GM18498 (cell line): Measurements from ENCODE around the gene STK32B.
"Not testable (repeated sequence)": the region's sequence is repeated elsewhere in the genome, so short reads cannot be mapped to it uniquely, and the experiment has no call there.

Source experiments
- ATAC-seq: cut with Tn5 transposase; IDR thresholded peaks from one replicate; pipeline ENCODE4 v1.9.1; 2021; ENCODE audit warnings: mild to moderate bottlenecking, moderate library complexity; ENCODE audit not compliant: unreplicated experiment

The STK32B gene

DNA sequence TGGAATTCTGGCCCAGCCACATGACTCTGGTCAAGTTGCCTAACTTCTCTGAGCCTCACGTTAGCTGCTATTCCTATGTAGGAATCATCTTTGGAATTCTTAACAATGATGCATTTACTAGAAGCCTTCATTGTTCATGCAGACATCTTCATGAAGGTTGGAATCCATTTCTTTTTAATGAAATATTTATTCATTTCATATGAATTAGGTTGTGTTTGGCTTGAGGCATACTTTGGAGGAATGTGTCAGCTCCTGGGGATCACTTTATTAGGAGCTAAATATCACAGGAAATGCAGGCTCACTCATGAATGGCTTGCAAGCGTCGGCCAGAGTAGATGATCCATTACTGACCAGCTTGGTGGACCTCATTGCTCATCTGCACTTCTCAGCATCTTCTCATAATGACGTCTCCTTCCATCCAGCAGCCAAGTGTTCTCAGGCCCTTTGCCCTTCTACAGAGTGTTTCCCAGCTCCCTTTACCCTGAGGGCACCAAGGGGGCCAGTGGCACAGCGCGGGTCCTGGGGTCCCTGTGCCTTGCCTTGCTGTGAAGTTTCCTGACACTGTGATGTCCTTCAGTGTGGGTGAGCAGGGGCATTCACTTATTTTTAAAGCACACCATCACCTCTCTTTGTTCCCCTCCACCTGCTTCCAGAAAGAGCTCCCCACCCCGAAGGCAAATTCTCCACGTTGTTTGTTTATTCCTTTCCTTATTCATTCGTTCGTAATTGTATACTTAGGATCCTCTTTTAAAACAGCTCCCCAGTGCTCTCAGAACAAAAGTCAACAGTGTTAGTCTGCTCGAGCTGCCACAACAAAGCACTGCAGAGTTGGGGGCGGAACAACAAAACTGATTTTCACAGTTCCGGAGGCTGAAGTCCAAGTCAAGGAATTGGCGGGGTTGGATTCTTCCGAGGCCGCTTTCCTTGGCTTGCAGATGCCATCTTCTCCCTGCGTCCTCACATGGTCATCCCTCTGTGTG is 106.8 kb downstream of the STK32B start:
- no peak for ATAC-seq

DNA sequence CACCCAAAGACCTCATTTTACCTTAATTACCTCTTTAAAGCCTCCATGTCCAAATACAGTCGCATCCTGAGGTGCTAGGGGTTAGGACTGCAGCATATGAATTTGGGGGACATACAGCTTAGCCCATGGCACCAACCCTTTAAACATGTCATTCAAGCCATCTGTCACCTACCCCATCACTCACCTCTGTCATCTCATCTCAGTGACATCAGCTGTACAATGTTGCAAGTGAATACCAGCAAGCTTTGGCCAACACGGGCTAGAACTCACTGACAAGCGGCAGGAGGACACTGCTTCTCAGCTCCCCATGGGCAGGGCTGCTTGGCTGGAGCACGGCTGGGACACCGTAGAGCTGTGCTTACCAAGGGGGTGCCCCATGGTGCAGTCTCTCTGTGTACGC is 107.5 kb downstream of the STK32B start:
- ATAC-seq = no peak

DNA sequence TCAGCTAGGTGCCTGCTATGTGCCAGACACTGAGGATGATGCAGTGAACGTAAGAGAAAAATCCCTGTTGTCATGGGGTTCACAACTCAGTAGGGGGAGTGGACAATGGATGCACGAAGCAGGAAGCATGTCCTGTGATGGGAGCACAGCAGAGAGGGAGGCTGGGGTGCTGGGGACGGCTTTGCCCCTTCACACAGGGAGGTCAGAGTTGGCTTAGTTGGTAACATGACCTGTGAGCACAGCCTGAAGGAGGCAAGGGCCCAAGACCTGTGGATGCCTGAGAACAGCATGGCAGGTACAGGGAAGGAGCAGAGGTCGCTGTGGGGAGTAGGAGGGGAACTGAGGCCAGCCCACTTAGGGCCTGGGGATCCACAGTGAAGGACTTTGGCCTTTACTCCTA is 109.4 kb downstream of the STK32B start:
- no peak for ATAC-seq

DNA sequence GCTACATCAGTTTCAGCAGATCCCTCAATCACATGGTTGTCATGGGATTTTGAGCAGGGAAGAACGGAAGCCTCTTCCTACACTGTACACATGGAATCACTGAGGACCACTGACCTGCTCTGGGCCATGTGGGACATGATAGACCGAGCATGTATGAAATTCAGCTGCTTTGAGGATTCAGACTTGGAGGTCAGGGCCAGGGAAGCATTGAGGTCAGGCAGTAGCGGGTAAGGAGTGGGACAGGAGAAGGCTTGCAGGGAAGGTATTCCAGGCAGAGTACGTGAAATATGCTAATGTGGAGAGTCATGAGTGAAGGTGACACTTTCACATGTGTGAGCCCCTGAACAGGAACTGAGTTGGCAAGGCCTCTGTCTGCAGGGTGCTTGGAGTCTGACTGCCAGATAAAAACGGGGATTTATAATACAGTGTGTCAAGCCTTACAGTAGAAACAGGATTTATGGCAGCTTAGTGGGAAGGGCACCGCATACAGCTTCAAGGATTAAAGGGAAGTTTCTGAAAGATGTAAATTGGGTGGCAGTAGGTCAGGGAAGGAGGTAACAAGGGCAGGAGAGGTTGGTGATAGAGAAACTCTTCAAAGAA is 111.7 kb downstream of the STK32B start:
- no peak for ATAC-seq

DNA sequence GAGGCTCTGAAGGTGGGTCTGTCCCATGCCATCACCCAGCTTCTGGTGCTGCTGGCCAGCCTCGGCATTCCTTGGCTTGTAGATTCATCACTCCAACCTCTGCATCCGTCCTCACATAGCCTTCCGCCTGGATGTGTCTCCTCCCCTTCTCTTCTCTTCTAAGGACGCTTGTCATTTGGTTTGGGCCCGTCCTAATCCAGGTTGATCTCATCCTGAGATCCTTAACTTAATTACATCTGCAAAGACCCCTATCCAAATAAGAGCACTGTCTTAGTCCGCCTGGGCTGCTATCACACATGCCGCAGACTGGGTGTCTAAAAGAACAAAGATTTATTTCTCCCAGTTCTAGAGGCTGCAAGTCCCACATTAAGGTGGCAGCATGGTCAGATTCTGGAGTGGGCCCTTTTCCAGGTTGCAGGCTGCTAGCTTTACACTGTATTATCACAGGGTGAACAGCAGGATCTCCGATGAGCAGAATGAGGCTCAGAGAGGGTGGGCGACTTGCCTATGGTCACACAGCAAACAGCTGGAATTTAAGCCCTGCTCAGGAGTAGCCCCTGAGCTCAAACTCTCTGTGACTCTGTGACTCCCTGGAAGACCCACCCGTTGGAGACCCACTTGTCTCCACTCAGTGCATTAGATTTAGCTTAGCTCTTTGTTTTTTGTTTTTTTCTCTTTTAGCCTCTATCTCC is 113.1 kb downstream of the STK32B start:
- no peak for ATAC-seq

DNA sequence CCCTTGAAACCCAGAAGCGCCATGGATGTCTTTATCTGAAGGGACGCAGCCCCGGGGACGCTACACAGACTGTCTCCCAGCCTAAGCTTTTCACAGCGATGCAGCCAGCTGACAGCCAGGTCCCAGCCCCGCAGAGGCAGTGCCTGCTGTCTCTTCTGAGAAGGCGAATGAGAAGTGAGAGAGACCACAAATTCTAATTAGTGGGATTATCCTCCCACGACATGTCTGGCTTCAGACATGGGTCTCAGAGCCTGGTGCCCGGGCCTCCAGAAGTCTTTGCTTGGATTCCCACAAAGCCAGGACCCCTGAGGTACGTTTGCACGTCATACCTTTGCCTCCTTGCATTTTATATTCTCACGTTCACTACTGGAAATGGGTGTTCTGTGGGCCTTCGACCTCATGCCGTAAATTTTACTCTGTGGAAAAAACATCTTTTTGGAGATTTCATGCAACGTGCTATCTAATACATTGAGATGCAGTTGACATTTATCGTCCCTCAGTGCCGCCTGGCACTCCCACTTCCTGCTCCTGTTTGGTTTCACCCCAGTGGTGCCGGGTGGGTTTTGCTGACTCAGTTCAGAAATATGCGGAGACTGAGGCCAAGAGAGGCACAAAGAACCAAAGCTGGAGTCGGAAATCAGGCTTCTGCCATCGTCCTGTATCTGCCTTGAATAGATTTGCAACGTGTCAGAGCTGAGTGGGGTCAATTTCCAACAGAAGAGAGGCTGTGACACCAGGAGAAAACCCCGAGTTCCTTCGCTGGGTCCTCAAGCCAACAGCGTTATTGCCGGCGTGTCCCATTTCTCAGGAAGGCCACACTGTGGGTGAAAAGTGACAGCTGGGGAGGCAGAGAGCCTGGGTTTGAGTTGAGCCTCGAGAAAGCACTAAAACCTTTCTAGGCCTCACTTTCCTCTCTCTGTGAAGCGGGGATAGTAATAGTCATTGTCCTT is 114.4 kb downstream of the STK32B start:
- no peak for ATAC-seq

DNA sequence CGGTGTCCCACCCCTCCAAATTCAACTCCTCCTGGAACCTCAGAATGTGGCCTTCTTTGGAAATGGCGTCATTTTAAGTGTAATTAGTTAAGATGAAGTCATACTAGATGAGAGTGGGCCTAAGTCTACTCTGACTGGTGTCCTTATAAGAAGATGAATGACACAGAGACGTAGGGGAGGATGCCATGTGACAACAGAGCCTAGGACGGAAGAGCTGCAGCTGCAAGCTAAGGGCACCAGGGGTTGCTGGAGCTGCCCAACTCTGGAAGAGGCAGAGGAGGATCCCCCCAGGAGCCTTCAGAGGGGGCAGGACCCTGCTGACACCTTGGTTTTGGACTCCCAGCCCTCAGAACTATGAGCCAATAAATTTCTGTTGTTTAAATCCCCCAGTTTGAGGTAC is 115.1 kb downstream of the STK32B start:
- no peak for ATAC-seq

DNA sequence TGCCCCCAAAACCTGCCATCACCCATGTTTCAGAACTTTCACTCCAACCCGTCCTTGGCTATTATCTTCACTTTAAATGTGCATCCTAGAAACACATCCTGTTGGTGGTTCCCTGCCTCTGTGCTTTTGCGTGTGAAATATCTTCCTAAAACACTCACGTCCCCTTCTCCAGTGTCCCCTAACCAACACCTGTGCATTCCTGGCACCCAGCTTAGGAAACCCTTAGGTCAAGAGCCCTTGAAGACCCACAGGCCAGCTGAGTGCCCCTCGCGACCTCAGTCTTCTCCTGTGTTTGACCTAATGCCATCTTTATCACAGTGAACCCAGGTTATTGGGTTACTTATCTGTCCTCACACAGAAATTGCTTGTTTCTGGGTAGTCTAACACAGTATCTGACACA is 117.6 kb downstream of the STK32B start:
- ATAC-seq = no peak

DNA sequence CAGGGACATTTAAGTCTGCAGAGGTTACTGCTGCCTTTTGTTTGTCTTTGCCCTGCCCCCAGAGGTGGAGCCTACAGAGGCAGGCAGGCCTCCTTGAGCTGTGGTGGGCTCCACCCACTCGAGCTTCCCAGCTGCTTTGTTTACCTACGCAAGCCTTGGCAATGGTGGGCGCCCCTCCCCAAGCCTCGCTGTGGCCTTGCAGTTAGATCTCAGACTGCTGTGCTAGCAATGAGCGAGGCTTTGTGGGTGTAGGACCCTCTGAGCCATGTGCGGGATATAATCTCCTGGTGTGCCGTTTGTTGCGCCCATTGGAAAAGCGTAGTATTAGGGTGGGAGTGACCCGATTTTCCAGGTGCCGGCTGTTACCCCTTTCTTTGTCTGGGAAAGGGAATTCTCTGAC is 124.6 kb downstream of the STK32B start:
- not testable (repeated sequence) for ATAC-seq

DNA sequence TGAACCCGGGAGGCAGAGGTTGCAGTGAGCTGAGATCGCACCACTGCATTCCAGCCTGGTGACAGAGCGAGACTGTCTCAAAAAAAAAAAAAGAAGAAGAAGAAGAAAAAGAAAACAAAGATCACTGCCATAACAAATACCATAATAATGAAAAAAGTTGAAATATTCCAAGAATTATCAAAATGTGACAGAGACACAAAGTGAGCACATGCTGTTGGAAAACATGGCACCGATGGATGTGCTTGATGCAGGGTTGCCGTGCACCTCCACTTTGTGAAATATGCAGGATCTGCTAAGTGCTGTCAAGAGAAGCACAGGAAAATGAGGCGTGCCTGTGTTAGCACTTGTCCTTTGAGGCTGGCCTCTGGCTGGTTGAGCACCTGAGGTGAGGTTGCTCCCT is 133.3 kb downstream of the STK32B start:
- ATAC-seq = no peak

DNA sequence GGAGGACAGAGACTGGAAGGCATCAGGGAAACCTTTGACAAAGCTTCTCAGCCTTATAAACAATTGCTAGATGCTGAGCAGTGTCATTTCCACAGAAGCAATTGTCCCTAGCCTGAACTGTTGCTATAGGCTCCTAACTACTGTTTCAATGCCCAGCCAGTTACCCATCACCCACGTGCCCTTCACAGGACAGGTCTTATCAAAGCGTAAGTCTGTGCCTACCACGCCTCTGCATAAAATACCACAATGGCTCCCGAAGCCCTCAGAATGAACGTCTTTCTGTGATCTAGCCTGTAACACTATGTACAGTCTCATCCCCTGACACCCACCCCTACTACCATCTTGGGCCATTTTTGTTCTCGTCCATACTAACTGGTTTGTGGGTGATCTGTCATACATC is 134.3 kb downstream of the STK32B start:
- no peak for ATAC-seq

DNA sequence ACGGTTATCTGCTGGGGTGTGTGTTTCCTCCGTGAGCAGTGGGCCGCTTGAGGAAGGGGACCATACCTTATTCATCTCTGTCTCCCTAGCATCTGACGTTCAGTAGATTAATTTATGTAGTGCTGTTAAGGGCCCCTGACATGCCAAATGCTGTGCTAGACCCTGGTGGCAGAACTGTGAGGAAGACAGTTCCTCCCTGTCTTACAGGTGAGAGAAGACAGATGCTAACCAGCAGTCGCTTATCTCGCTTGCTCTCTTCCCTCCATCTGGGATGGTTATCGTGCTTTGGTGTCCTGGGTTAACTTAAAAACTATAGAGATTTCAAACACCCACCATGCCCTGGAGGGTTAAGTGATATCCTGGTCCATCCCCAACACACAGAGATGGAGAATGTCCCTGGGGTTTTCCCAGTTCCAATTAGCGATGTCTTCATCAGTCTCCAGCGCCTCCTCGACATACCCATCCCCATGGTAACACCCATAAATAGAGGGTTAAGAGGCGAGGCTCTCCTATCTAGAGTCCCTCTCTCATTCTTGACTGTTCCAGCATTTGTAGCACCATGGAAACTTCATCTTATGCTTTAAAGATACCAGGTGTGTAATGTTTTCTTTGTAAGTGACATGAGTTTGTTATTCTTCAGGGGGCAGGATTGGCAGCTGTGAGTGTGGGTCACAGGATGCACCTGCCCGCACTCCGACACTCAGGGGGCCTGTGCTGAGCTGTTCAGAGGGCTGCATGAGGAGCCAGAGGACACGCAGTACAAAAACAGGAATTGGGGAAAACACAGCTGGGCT is 135.2 kb downstream of the STK32B start:
- no peak for ATAC-seq

DNA sequence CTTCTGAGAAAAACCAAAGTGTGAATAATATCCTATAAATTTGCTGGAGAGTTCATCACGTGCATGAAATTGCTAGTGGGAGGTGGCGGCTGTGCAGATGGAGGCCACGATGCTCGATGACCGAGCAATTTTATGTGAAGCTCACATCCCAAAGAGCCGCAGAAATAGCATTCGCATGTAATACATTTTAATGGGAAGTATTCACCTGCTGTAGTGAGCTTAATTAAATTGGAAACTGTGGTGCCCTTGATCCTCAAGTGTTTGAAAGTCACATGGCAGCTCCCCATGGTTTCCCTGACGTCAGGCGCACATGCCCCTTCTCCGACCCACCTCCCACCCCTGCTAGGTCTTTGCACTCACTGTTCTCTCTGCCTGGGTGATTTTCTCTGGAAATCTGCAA is 136.8 kb downstream of the STK32B start:
- ATAC-seq = no peak

DNA sequence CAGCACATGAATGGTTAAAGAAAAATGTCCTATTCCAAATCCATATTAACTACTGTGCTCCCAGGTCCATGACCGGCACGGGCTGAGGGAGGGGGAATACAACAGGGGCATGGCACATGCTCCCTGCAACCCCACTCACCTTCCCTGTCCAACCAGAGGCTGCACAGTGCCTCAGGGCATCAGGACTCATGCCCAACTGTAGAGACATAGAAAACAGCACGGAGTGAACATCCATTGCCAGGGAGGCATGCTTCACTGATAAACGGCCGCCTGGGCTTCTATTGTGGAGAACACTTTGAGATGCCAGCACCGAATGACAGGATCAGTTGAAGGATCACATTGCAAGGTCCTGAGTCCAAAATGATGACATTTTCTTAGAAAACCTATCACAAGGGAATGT is 140.6 kb downstream of the STK32B start:
- no peak for ATAC-seq

DNA sequence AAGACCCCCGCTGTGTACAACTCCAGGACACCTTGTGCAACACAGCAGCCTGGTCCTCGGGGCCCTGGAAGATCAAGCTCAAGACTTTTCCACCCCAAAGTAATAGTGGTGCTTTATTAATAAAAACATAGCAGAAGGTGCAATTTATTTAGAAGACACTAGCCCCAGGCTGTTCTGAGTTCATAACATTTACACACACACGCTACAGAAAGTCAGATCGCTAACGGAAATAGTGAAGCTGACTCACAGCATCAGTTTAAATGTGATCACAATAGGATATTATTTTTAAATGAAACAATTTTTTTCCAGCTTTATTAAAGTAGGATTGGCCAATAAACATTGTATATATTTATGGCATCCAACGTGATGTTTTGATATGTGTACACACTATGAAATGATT is 141.0 kb downstream of the STK32B start:
- no peak for ATAC-seq

DNA sequence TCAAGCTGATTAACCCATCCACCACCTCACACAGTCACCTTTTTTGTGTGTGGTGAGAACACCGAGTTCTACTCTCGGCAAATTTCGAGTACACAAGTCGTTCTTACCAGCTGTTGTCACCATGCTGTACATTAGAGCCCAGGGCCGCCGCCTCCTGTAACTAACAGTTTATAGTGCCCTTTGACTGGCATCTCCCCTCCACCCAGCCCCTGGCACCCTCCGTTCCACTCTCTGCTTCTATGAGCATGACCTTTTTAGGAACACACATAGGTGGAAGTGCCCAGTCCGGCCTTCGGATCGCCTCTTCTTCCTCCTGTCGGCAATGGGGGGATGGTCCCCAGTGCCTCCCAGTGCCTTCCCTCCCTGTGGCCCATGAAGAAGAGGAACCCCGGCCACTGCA is 141.4 kb downstream of the STK32B start:
- ATAC-seq = no peak

DNA sequence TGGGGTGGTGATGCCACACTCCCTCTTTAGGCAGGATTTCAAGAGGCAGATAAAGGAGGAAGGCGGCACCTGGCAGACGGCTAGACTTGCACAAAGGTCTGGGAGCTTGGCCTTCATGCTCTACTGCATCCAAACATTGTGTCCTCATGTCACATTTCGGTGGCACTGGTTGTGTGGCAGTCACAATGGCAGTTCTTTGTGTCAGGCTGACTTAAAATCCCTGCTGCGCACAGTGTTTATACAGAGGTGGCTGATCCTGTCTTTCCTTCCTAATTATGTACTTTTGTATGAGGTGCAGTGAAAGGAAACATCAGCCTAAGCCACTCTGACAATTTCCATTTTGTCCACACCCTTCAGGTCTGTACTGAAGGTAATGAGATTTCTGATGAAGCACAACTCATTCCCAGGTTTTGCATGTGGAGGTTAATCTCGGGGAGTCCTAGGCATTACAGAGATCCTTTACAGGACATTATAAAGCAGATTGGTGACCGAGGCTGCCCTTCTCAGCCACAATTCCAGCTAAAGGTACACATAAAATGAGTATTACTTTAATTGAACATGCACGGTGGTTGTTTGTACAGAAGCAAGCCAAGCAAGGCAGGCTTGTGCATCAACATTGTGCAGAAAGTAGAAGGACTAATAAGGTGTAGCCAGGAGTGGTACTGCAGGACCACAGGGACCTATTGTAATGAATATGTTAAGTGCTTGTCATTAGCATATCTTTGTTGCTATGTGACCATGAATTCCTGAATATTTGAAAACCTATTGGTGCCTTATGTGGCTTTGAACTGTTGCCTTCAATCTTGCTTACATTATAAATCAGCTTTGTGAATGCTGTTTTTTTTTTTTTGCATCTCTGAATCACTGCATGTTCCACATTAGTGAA is 147.6 kb downstream of the STK32B start:
- no peak for ATAC-seq

DNA sequence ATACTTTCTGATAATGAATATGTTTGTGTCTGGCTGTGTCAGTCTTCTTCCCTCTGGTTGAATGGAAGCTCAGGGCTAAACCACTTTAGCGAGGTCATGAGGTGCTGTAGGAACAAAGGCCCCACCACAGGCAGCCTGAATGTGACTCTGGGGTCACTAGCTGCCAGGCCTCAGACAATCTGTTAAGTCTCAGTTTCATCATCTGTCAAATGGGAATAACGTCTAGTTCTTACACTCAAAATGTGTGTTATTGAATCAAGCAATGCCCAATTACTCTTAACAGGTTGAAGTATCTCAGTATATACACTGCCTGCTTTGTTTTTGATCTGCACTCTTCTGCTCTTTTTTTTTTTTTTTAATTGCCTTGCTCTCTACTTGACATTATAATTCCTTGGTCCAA is 148.6 kb downstream of the STK32B start:
- ATAC-seq = no peak

DNA sequence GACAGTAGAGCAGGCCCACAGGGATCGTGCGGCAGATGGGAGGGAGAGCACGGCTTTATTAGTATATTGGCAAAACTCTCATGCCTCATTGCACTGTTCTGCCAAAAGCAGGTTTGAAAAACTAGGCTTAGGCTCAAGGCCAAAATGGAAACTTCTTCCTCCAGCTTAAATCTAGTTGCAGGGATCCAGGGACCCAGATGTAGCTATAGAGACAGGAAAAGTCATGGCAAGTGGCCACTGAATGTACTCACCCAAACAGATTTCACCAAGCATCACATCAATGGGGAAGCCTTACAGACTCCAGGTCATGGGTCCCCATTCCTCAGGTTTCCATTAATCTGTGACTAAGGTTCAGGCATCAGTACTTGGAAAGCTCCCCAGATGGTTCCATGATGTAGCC is 149.2 kb downstream of the STK32B start:
- no peak for ATAC-seq
